ENCODE data around the gene CENPL. TPM values are rescaled to one million over a fixed set of nuclear protein-coding genes. Genes with fewer than 3 reads are reported as not detected.

CENPL gene
- total RNA-seq, 1 experiment from 2014 or later, result 108 TPM

DNA sequence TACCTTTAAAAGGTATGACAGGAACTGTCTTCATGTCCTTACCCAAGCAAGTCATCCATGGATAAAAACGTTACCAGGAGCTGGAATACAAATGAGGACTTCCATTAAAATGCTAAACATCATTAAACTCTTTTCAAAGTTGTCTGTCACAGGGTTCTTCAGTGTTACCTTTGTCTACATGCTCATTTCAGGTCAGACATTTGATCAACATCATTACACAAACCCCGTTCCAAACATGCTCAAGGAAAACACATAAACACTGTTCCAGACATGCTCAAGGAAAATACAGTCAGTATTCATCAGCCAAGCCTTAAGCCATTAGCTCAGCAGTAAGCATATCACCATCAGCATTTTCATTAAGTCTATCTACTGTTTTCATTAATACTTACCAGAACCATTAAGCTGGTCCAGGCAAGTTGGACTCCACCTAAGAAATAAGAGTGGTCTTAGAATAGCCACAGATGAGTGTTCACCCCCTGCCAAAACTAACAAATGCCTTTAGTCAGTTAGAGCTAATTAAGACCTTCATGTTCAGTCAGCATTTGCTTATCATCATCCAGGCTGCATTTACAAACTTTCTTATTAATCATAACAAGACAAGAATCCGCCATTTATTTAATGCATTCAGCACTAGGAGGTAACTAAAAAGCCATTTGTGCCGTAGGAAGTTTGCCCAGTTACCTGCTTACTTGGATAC, 40.9 kb upstream of the CENPL start:
- POLR2A ChIA-PET (ENCODE audit: unreplicated experiment), result no interaction called here

DNA sequence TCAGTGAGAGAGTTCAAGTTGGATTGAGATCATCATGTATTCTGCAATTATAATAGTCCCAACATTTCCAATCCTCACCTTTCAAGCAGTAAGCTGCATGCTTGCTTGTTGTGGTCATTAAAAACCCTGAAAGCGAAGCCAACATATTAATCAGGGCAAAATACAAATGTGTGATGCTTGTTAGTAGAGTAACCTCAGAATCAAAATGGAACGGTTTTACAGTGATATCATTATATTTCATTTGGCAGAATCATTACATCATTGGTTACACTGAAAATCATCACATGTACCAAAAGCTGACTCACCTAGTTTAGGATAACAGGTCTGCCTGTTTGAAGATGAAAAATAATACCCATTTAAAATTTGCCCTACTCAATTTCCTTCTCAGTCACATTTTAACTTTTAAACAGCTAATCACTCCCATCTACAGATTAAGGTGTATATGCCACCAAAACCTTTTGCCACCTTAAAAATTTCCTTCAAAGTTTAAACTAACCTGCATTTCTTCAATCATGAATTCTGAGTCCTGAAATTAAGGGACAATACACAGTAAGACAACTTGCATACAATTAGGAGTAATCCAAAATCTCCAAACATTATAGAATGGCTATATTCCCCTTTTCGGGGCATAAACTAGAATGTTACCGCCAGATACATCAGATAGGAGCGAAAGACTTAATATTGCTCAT, 39.6 kb upstream of the CENPL start:
- peaks cover 44% of the 10 kb centered on the region for H4K20me1 ChIP-seq (ENCODE audit: low read length)
- H3K79me2 ChIP-seq (ENCODE audit: low read length), result peaks cover 29% of the 10 kb centered on the region
- CTCF ChIA-PET, result no interaction called here

More for the DNA sequence above, 40.9 kb upstream of the CENPL start:
- no peak for ATAC-seq
- Histone ChIP-seq H3K9ac (ENCODE audit: low read length) (peak overlapping the region; percentile 99), H3K4me2 (ENCODE audit: low read length) (peak overlapping the region; percentile 99), H3K27me3 (ENCODE audit: low read length) (no peaks in the 10 kb centered on the region), H3K9me3 (ENCODE audit: low read length) (no peaks in the 10 kb centered on the region), H3F3A (ENCODE audit: low read length, unreplicated experiment) (peaks cover 35% of the 10 kb centered on the region), H3K4me3 (ENCODE audit: low read length) (peak overlapping the region; percentile 100), H4K20me1 (ENCODE audit: low read length) (peaks cover 44% of the 10 kb centered on the region), H3K79me2 (ENCODE audit: low read length) (peaks cover 29% of the 10 kb centered on the region), H3K4me1 (ENCODE audit: insufficient read depth, low read length) (peaks cover 19% of the 10 kb centered on the region), H3K36me3 (ENCODE audit: low read depth, low read length) (peaks cover 51% of the 10 kb centered on the region), H3K9me2 (replicated peaks; ENCODE audit: low read length) (no peaks in the 10 kb centered on the region), H2AFZ (ENCODE audit: low read length) (no peak overlapping the region), H3K27ac (ENCODE audit: low read length) (no peak overlapping the region)
- intact Hi-C loops (cut with micrococcal nuclease), result no loop called here
- TF ChIP-seq EZH2phosphoT487 (IDR thresholded peaks at IDR 0.05; ENCODE audit: borderline replicate concordance, low read length), result no peak
- CTCF ChIA-PET, result no interaction called here
- no TSS peak for BruUV-seq (replicated peaks)
- DNase-seq, result no peak

DNA sequence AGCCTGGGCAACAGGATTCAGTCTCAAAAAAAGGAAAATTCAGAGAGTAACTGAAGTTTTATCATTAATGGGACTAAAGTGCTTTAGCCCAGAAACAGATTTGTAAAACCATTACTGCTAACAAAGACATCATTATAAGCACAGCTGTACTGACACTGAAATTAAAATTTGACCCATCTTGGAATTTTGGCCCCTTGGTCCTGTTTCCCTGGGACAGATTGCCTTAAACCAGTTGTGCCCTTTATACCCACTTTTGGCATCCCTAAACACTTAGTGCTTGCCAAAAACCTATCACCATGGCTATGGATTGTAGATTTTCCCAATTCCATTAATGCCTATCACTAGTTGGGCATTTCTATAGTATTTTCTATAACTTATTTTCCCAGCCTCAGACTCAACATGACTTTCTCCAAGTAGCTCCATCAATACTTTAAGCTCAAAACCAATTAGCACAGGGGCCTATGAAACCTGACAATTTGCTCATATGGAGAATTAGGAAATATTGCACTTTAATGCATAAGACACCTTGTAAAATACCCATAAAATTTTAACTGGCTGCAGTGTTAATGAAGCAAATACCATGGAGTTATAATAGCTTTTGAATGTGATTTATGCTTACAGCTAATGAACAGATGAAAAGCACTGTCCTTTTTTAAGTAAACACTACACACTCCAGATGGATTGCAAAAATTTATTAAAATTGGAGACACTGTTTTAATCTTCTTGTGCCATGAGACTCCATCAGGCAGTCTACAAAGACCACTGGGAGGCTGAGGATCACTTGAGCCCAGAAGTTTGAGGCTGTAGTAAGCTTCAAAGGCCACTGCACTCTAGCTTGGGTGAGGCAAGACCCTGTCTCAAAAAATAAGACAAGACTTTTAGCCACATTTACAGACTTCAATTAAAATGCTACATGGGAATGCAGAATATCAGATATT, 38.8 kb upstream of the CENPL start:
- intact Hi-C loops (cut with micrococcal nuclease), result no loop called here

More for the DNA sequence above, 39.6 kb upstream of the CENPL start:
- BruUV-seq (replicated peaks), result no TSS peak
- POLR2A ChIA-PET (ENCODE audit: unreplicated experiment), result no interaction called here
- H3K27me3 ChIP-seq (ENCODE audit: low read length), result no peaks in the 10 kb centered on the region
- TF ChIP-seq EZH2 (IDR thresholded peaks at IDR 0.05; ENCODE audit: low read length, unreplicated experiment) (no peak), EZH2phosphoT487 (IDR thresholded peaks at IDR 0.05; ENCODE audit: borderline replicate concordance, low read length) (no peak)
- TF ChIP-seq, protein P1, sequence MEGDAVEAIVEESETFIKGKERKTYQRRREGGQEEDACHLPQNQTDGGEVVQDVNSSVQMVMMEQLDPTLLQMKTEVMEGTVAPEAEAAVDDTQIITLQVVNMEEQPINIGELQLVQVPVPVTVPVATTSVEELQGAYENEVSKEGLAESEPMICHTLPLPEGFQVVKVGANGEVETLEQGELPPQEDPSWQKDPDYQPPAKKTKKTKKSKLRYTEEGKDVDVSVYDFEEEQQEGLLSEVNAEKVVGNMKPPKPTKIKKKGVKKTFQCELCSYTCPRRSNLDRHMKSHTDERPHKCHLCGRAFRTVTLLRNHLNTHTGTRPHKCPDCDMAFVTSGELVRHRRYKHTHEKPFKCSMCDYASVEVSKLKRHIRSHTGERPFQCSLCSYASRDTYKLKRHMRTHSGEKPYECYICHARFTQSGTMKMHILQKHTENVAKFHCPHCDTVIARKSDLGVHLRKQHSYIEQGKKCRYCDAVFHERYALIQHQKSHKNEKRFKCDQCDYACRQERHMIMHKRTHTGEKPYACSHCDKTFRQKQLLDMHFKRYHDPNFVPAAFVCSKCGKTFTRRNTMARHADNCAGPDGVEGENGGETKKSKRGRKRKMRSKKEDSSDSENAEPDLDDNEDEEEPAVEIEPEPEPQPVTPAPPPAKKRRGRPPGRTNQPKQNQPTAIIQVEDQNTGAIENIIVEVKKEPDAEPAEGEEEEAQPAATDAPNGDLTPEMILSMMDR (conservative IDR thresholded peaks at IDR 0.05; ENCODE audit: low read depth, low read length), result no peak
- H3K27ac ChIP-seq (ENCODE audit: low read length), result no peak overlapping the region
- peak overlapping the region; percentile 100 for H3K4me3 ChIP-seq (ENCODE audit: low read length)
- H3K36me3 ChIP-seq (ENCODE audit: low read depth, low read length), result peaks cover 51% of the 10 kb centered on the region
- no peaks in the 10 kb centered on the region for H3K9me2 ChIP-seq (replicated peaks; ENCODE audit: low read length)
- peaks cover 16% of the 10 kb centered on the region for H3K4me1 ChIP-seq (ENCODE audit: insufficient read depth, low read length)
- H3F3A ChIP-seq (ENCODE audit: low read length, unreplicated experiment), result peaks cover 35% of the 10 kb centered on the region
- peak overlapping the region; percentile 99 for H3K4me2 ChIP-seq (ENCODE audit: low read length)
- no peak overlapping the region for H2AFZ ChIP-seq (ENCODE audit: low read length)
- intact Hi-C loops (cut with micrococcal nuclease), result no loop called here
- H3K9ac ChIP-seq (ENCODE audit: low read length), result no peak overlapping the region
- no peak for ATAC-seq
- DNase-seq, result no peak
- H3K9me3 ChIP-seq (ENCODE audit: low read length), result no peaks in the 10 kb centered on the region

More for the DNA sequence above, 38.8 kb upstream of the CENPL start:
- TF ChIP-seq EZH2phosphoT487 (IDR thresholded peaks at IDR 0.05; ENCODE audit: borderline replicate concordance, low read length), result no peak
- no peak for TF ChIP-seq EZH2 (IDR thresholded peaks at IDR 0.05; ENCODE audit: low read length, unreplicated experiment)
- TF ChIP-seq, protein P1 (conservative IDR thresholded peaks at IDR 0.05; ENCODE audit: low read depth, low read length), result no peak
- no TSS peak for BruUV-seq (replicated peaks)
- H3K4me2 ChIP-seq (ENCODE audit: low read length), result no peak overlapping the region
- no peak for DNase-seq
- CTCF ChIA-PET, result no interaction called here
- peaks cover 29% of the 10 kb centered on the region for H3K79me2 ChIP-seq (ENCODE audit: low read length)
- peaks cover 44% of the 10 kb centered on the region for H4K20me1 ChIP-seq (ENCODE audit: low read length)
- no peaks in the 10 kb centered on the region for H3K9me2 ChIP-seq (replicated peaks; ENCODE audit: low read length)
- H2AFZ ChIP-seq (ENCODE audit: low read length), result no peak overlapping the region
- no peak for ATAC-seq
- peaks cover 12% of the 10 kb centered on the region; the same call in 1 of the 2 replicates for H3K4me1 ChIP-seq (ENCODE audit: insufficient read depth, low read length)
- no peak overlapping the region for H3K9ac ChIP-seq (ENCODE audit: low read length)
- no peaks in the 10 kb centered on the region for H3K9me3 ChIP-seq (ENCODE audit: low read length)
- POLR2A ChIA-PET (ENCODE audit: unreplicated experiment), result interaction anchor here (0.5 kb wide), 1 partner anchor 163 kb away, joined by 5 read pairs; no protein-coding TSS in a partner anchor
- H3K36me3 ChIP-seq (ENCODE audit: low read depth, low read length), result peaks cover 51% of the 10 kb centered on the region
- H3K27me3 ChIP-seq (ENCODE audit: low read length), result no peaks in the 10 kb centered on the region
- no peak overlapping the region for H3K4me3 ChIP-seq (ENCODE audit: low read length)
- H3F3A ChIP-seq (ENCODE audit: low read length, unreplicated experiment), result peaks cover 35% of the 10 kb centered on the region
- no peak overlapping the region for H3K27ac ChIP-seq (ENCODE audit: low read length)

All from PC-3 (cell line).